H1 (cell line): Measurements from ENCODE around the gene BRK1. TPM values are rescaled to one million over a fixed set of nuclear protein-coding genes. Genes with fewer than 3 reads are reported as not detected.

Experiments used
- CTCF ChIA-PET: fragments of 300-600 bp; sonication (Branson Sonifier 250); formaldehyde crosslinking; loops from one replicate; lab custom pipeline; 2021; ENCODE audit not compliant: partially characterized antibody; lab: Charles Lee
- POLR2A ChIA-PET: fragments of 300-600 bp; sonication (Branson Sonifier 250); formaldehyde crosslinking; loops from one replicate; lab custom pipeline; 2021; ENCODE audit warnings: inconsistent platforms; ENCODE audit not compliant: partially characterized antibody; lab: Charles Lee
- DNase-seq, 2 experiments: peaks; one replicate each; pipeline versions ENCODE4 v3.0.0 to v3.0.0-alpha.2; 2010 to 2022; ENCODE audit warnings: low spot score in 2 of 2, low read depth in 1 of 2, mixed read lengths in 1 of 2
- FAIRE-seq: peaks from 2 replicates; lab custom pipeline; 2011; peaks lifted over from hg19 to GRCh38; lab: Jason Lieb, UNC
- H2AFZ ChIP-seq: 2 replicates; pipeline ENCODE4 v1.8.1; 2012; ENCODE audit warnings: low read length, inconsistent platforms
- H2AK5ac ChIP-seq: 2 replicates; pipeline ENCODE4 v1.6.1; 2013; ENCODE audit warnings: low read depth, low read length
- H2BK120ac ChIP-seq: replicated peaks from 2 replicates; pipeline ENCODE3; 2013; ENCODE audit warnings: low read depth, low read length, inconsistent platforms
- H2BK12ac ChIP-seq: 2 replicates; pipeline ENCODE4 v1.6.1; 2013; ENCODE audit warnings: low read depth, low read length
- H2BK15ac ChIP-seq: 2 replicates; pipeline ENCODE4 v1.6.1; 2013; ENCODE audit warnings: low read length
- H2BK20ac ChIP-seq: 2 replicates; pipeline ENCODE4 v1.6.1; 2013; ENCODE audit warnings: low read length
- H2BK5ac ChIP-seq: 2 replicates; pipeline ENCODE4 v1.6.1; 2013; ENCODE audit warnings: low read depth, low read length
- H3K14ac ChIP-seq: 2 replicates; pipeline ENCODE4 v1.6.1; 2013; ENCODE audit warnings: inconsistent platforms; ENCODE audit not compliant: insufficient read length
- H3K18ac ChIP-seq: 2 replicates; pipeline ENCODE4 v1.6.1; 2013; ENCODE audit warnings: low read length; ENCODE audit errors: extremely low read depth
- H3K23ac ChIP-seq: 2 replicates; pipeline ENCODE4 v1.6.1; 2013; ENCODE audit warnings: inconsistent platforms; ENCODE audit not compliant: insufficient read length
- H3K23me2 ChIP-seq: 2 replicates; pipeline ENCODE4 v1.6.1; 2013; ENCODE audit warnings: low read depth, low read length
- H3K27ac ChIP-seq: 2 replicates; pipeline ENCODE4 v1.6.1; 2011; ENCODE audit warnings: low read depth, low read length, inconsistent platforms
- H3K27me3 ChIP-seq, 4 experiments: replicated peaks in 1 of 4; 1 replicate in 1 of 4; 2 replicates in 3 of 4; pipeline versions ENCODE4 v1.6.1 to v1.8.1; 2011 to 2013; ENCODE audit warnings: low read length in 3 of 4, mild to moderate bottlenecking in 3 of 4, inconsistent platforms in 2 of 4, mixed read lengths in 2 of 4, moderate library complexity in 1 of 4; ENCODE audit not compliant: control insufficient read depth in 3 of 4, insufficient read depth in 3 of 4; ENCODE audit errors: extremely low read depth in 1 of 4
- H3K36me3 ChIP-seq, 4 experiments: 2 replicates each; pipeline versions ENCODE4 v1.6.1 to v1.8.1; 2011 to 2013; ENCODE audit warnings: mild to moderate bottlenecking in 4 of 4, low read length in 3 of 4, moderate library complexity in 2 of 4, control low read depth in 1 of 4, inconsistent platforms in 1 of 4; ENCODE audit not compliant: insufficient read depth in 4 of 4, control insufficient read depth in 2 of 4
- H3K4ac ChIP-seq: replicated peaks from 2 replicates; pipeline ENCODE3; 2013; ENCODE audit warnings: low read length, low read depth, mixed read lengths, inconsistent platforms; ENCODE audit not compliant: insufficient read length
- H3K4me1 ChIP-seq, 4 experiments: replicated peaks in 1 of 4; 1 replicate in 1 of 4; 2 replicates in 3 of 4; pipeline versions ENCODE4 v1.6.1 to v1.8.1; 2011 to 2013; ENCODE audit warnings: low read length in 3 of 4, inconsistent platforms in 2 of 4, mixed read lengths in 1 of 4; ENCODE audit not compliant: insufficient read depth in 4 of 4, control insufficient read depth in 3 of 4
- H3K4me2 ChIP-seq, 2 experiments: 2 replicates each; pipeline versions ENCODE4 v1.6.1 to v1.8.1; 2011 to 2013; ENCODE audit warnings: low read depth in 2 of 2, low read length in 2 of 2, control low read depth in 1 of 2, inconsistent platforms in 1 of 2, mild to moderate bottlenecking in 1 of 2; ENCODE audit not compliant: insufficient read depth in 1 of 2
- H3K4me3 ChIP-seq, 4 experiments: fragments of 200-600, 300-600 bp in 1 of 4; sonication (generic), shearing (Covaris generic), sonication (Bioruptor Twin) in 1 of 4; 2 replicates each; pipeline versions ENCODE4 v1.5.1 to v1.8.1; 2011 to 2016; ENCODE audit warnings: low read length in 4 of 4, low read depth in 3 of 4, control low read depth in 2 of 4, inconsistent platforms in 2 of 4, mild to moderate bottlenecking in 2 of 4, mixed read lengths in 1 of 4, moderate library complexity in 1 of 4; ENCODE audit not compliant: insufficient read depth in 2 of 4; ENCODE audit errors: extremely low read depth in 1 of 4
- H3K56ac ChIP-seq: replicated peaks from 2 replicates; pipeline ENCODE3; 2013; ENCODE audit warnings: low read depth, mild to moderate bottlenecking, mixed read lengths, low read length, inconsistent platforms; ENCODE audit not compliant: insufficient read length
- H3K79me1 ChIP-seq: 2 replicates; pipeline ENCODE4 v1.6.1; 2013; ENCODE audit warnings: low read depth, low read length, control low read depth
- H3K79me2 ChIP-seq, 2 experiments: 2 replicates each; pipeline versions ENCODE4 v1.6.1 to v1.8.1; 2012 to 2013; ENCODE audit warnings: low read length in 2 of 2, mild to moderate bottlenecking in 2 of 2, inconsistent platforms in 1 of 2; ENCODE audit not compliant: insufficient read depth in 2 of 2, control insufficient read depth in 1 of 2
- H3K9ac ChIP-seq, 4 experiments: replicated peaks in 1 of 4; 1 replicate in 1 of 4; 2 replicates in 3 of 4; pipeline versions ENCODE4 v1.6.1 to v1.8.1; 2011 to 2013; ENCODE audit warnings: low read depth in 3 of 4, low read length in 3 of 4, control low read depth in 2 of 4, mild to moderate bottlenecking in 2 of 4, moderate library complexity in 2 of 4, inconsistent platforms in 1 of 4; ENCODE audit errors: extremely low read depth in 1 of 4
- H3K9me3 ChIP-seq, 2 experiments: 2 replicates each; pipeline versions ENCODE4 v1.6.1 to v1.8.1; 2012 to 2013; ENCODE audit warnings: mild to moderate bottlenecking in 2 of 2, moderate library complexity in 2 of 2, control low read depth in 1 of 2, inconsistent platforms in 1 of 2, low read depth in 1 of 2, low read length in 1 of 2, mixed read lengths in 1 of 2; ENCODE audit not compliant: insufficient read depth in 2 of 2
- H4K20me1 ChIP-seq, 2 experiments: replicated peaks in 1 of 2; 2 replicates each; pipeline versions ENCODE3 to v1.8.1; 2011 to 2013; ENCODE audit warnings: inconsistent platforms in 2 of 2, low read length in 2 of 2, mild to moderate bottlenecking in 1 of 2; ENCODE audit not compliant: insufficient read depth in 2 of 2, control insufficient read depth in 1 of 2
- H4K5ac ChIP-seq: 2 replicates; pipeline ENCODE4 v1.6.1; 2013; ENCODE audit warnings: low read length, low read depth, mixed read lengths, inconsistent platforms; ENCODE audit not compliant: insufficient read length
- H4K8ac ChIP-seq: 2 replicates; pipeline ENCODE4 v1.8.0; 2013; ENCODE audit warnings: mild to moderate bottlenecking, moderate library complexity, low read length, inconsistent platforms; ENCODE audit not compliant: insufficient read depth; ENCODE audit errors: extremely low read depth
- H4K91ac ChIP-seq: replicated peaks from 2 replicates; pipeline ENCODE3; 2013; ENCODE audit warnings: low read length, mixed read lengths, inconsistent platforms; ENCODE audit not compliant: insufficient read length
- BACH1 ChIP-seq: IDR thresholded peaks from 2 replicates; pipeline ENCODE4 v1.6.1; 2012; ENCODE audit warnings: low read length, improper control_type of control experiment
- GABPA ChIP-seq: IDR thresholded peaks from 2 replicates; pipeline ENCODE4 v1.6.1; 2011; ENCODE audit warnings: mild to moderate bottlenecking, low read length, moderate library complexity, borderline replicate concordance; ENCODE audit not compliant: insufficient read depth
- HDAC2 ChIP-seq, 2 experiments: fragments of 300-600 bp in 1 of 2; sonication (generic) in 1 of 2; IDR thresholded peaks; 2 replicates each; pipeline ENCODE4 v1.6.1; 2011 to 2012; ENCODE audit warnings: low read depth in 2 of 2, low read length in 2 of 2, mild to moderate bottlenecking in 2 of 2, moderate library complexity in 2 of 2, borderline replicate concordance in 1 of 2, inconsistent platforms in 1 of 2
- JUN ChIP-seq: IDR thresholded peaks from 2 replicates; pipeline ENCODE4 v1.6.1; 2011; ENCODE audit warnings: low read depth, mild to moderate bottlenecking, improper control_type of control experiment, low read length
- KDM4A ChIP-seq: IDR thresholded peaks from one replicate; pipeline ENCODE4 v1.7.1; 2012; ENCODE audit warnings: low read depth, mild to moderate bottlenecking, moderate library complexity, low read length, inconsistent platforms; ENCODE audit not compliant: severe bottlenecking
- PHF8 ChIP-seq: fragments of 200-600 bp; sonication (generic); conservative IDR thresholded peaks from 2 replicates; pipeline ENCODE4 v1.7.1; 2012; ENCODE audit warnings: low read depth, mild to moderate bottlenecking, inconsistent platforms, low read length, moderate library complexity
- SIN3A ChIP-seq, 2 experiments: IDR thresholded peaks in 1 of 2; conservative IDR thresholded peaks in 1 of 2; 2 replicates each; pipeline ENCODE4 v1.6.1; 2011 to 2012; ENCODE audit warnings: low read length in 2 of 2, improper control_type of control experiment in 1 of 2, low read depth in 1 of 2, mild to moderate bottlenecking in 1 of 2
- SIX5 ChIP-seq: IDR thresholded peaks from 2 replicates; pipeline ENCODE4 v1.6.1; 2011; ENCODE audit warnings: mild to moderate bottlenecking, low read depth, low read length
- WGBS, 2 experiments: shearing (Covaris generic) in 1 of 2; methylation state at CpG; one replicate each; pipeline versions ENCODE4 v1.1.6 to v1.1.7; 2013 to 2015; ENCODE audit warnings: low lambda C conversion rate in 2 of 2, mixed read lengths in 2 of 2, inconsistent platforms in 1 of 2, low coverage in 1 of 2, missing lambda C conversion rate in 1 of 2; ENCODE audit not compliant: insufficient replicate concordance in 2 of 2, insufficient coverage in 1 of 2, insufficient read length in 1 of 2; ENCODE audit errors: extremely low coverage in 1 of 2, missing lambda C conversion rate in 1 of 2; 5-methylcytosine and 5-hydroxymethylcytosine counted together
- polyA plus RNA-seq, 7 experiments: library from polyadenylated mRNA; depleted of rRNA in 3 of 7; stranded (reverse) in 5 of 7; unstranded in 2 of 7; fragments of >200 nt in 5 of 7; fragments of 200-250 nt in 2 of 7; gene quantifications; 1 replicate in 5 of 7; 2 replicates in 1 of 7; 4 replicates in 1 of 7; pipeline versions ENCODE4 v1.2.1 to v1.2.3, GENCODE V29; 2011 to 2013; ENCODE audit warnings: missing spikeins in 2 of 7, mixed read lengths in 2 of 7
- total RNA-seq: library from RNA; stranded (reverse); fragmentation: NEBNext Ultra II Directional; extraction: Animal tissue kit (Norgen Biotek cat#: 25700); gene quantifications from 2 replicates; pipeline ENCODE4 v1.2.1, GENCODE V29; 2021
- TF ChIP-seq, protein P1 (sequence below), 3 experiments: IDR thresholded peaks; 1 replicate in 2 of 3; 2 replicates in 1 of 3; pipeline versions ENCODE4 v1.5.1 to v1.6.1; 2011; ENCODE audit warnings: low read length in 3 of 3, mild to moderate bottlenecking in 3 of 3, inconsistent platforms in 2 of 3, low read depth in 1 of 3, moderate library complexity in 1 of 3; ENCODE audit not compliant: insufficient read depth in 1 of 3; ENCODE audit errors: control extremely low read depth in 1 of 3
- TF ChIP-seq, protein P2 (sequence below): IDR thresholded peaks from 2 replicates; pipeline ENCODE4 v1.6.1; 2012; ENCODE audit warnings: inconsistent platforms

The BRK1 gene
- total and polyA plus RNA-seq, 2 of the 8 experiments (the other 6 are each of a cell fraction or from before 2014, with no cell fraction given): 137 to 164 TPM

GRCh38 chr3:10160346-10160745, 44.9 kb downstream of the BRK1 start:
- no peaks in the 10 kb centered on the region for H3K36me3 ChIP-seq
- no peaks in the 10 kb centered on the region for H4K20me1 ChIP-seq
- DNase-seq (no peak), FAIRE-seq (no peak)
- no peaks in the 10 kb centered on the region for H3K9me3 ChIP-seq
- H3K27me3 ChIP-seq: no peaks in the 10 kb centered on the region
- ChIA-PET POLR2A (interaction anchor here (0.9 to 2.0 kb wide), 4 partner anchors 9 to 35 kb away, joined by 3 to 8 read pairs (median 4); partner anchors contain the start of gene VHL), CTCF (interaction anchor here (0.6 to 1.9 kb wide), 7 partner anchors 11 to 133 kb away, joined by 3 to 6 read pairs (median 3); partner anchors contain the start of gene VHL)
- H3K23me2 ChIP-seq: peaks cover 6% of the 10 kb centered on the region; the same call in 1 of the 2 replicates
- no peak overlapping the region for H4K91ac ChIP-seq
- no peak overlapping the region for H3K4me3 ChIP-seq
- no peak overlapping the region for H3K18ac ChIP-seq
- no peak overlapping the region for H3K23ac ChIP-seq
- no peak overlapping the region for H2AFZ ChIP-seq
- H2BK120ac ChIP-seq: no peak overlapping the region
- no peaks in the 10 kb centered on the region for H3K79me2 ChIP-seq
- H3K4me2 ChIP-seq: no peak overlapping the region
- no peak overlapping the region for H2BK20ac ChIP-seq
- H3K56ac ChIP-seq: no peak overlapping the region
- no peak overlapping the region for H4K8ac ChIP-seq
- no peaks in the 10 kb centered on the region for H3K79me1 ChIP-seq
- no peak overlapping the region for H2AK5ac ChIP-seq
- H4K5ac ChIP-seq: no peak overlapping the region
- no peaks in the 10 kb centered on the region for H3K4me1 ChIP-seq
- H2BK15ac ChIP-seq: no peak overlapping the region
- 92% methylated on average over 1 of the region's 1 CpG; no CpG with 5 or more reads in 1 of the 2 experiments for WGBS, 2 experiments
- no peak overlapping the region for H3K9ac ChIP-seq
- H2BK5ac ChIP-seq: no peak overlapping the region
- H2BK12ac ChIP-seq: no peak overlapping the region
- no peak overlapping the region for H3K14ac ChIP-seq
- no peak overlapping the region for H3K4ac ChIP-seq
- H3K27ac ChIP-seq: no peak overlapping the region
- TF ChIP-seq KDM4A (no peak), PHF8 (no peak), JUN (no peak), GABPA (no peak), HDAC2 (IDR thresholded peaks at IDR 0.05; ENCODE audit: borderline replicate concordance in 1 of 2, low read depth in 2 of 2, low read length in 2 of 2) (no peak), BACH1 (no peak), SIN3A (conservative IDR thresholded peaks at IDR 0.05 in 1 of 2, IDR thresholded peaks at IDR 0.05 in 1 of 2; ENCODE audit: low read depth in 1 of 2, low read length in 2 of 2) (no peak), SIX5 (no peak)
- TF ChIP-seq, protein P1, sequence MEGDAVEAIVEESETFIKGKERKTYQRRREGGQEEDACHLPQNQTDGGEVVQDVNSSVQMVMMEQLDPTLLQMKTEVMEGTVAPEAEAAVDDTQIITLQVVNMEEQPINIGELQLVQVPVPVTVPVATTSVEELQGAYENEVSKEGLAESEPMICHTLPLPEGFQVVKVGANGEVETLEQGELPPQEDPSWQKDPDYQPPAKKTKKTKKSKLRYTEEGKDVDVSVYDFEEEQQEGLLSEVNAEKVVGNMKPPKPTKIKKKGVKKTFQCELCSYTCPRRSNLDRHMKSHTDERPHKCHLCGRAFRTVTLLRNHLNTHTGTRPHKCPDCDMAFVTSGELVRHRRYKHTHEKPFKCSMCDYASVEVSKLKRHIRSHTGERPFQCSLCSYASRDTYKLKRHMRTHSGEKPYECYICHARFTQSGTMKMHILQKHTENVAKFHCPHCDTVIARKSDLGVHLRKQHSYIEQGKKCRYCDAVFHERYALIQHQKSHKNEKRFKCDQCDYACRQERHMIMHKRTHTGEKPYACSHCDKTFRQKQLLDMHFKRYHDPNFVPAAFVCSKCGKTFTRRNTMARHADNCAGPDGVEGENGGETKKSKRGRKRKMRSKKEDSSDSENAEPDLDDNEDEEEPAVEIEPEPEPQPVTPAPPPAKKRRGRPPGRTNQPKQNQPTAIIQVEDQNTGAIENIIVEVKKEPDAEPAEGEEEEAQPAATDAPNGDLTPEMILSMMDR (IDR thresholded peaks at IDR 0.05; ENCODE audit: control extremely low read depth in 1 of 3, insufficient read depth in 1 of 3, low read depth in 1 of 3, low read length in 3 of 3): no peak
- TF ChIP-seq, protein P2, sequence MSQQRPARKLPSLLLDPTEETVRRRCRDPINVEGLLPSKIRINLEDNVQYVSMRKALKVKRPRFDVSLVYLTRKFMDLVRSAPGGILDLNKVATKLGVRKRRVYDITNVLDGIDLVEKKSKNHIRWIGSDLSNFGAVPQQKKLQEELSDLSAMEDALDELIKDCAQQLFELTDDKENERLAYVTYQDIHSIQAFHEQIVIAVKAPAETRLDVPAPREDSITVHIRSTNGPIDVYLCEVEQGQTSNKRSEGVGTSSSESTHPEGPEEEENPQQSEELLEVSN: no peak
